GM19455 (cell line): Measurements from ENCODE around the gene NRG2.

Experiments
- ATAC-seq: cut with Tn5 transposase; IDR thresholded peaks from one replicate; pipeline ENCODE4 v1.9.1; 2021; ENCODE audit not compliant: unreplicated experiment

Gene NRG2

GRCh38 chr5:139951983-139952382, 91.1 kb downstream of the NRG2 start:
- ATAC-seq = no peak

GRCh38 chr5:139951296-139951924, 91.7 kb downstream of the NRG2 start:
- no peak for ATAC-seq

DNA sequence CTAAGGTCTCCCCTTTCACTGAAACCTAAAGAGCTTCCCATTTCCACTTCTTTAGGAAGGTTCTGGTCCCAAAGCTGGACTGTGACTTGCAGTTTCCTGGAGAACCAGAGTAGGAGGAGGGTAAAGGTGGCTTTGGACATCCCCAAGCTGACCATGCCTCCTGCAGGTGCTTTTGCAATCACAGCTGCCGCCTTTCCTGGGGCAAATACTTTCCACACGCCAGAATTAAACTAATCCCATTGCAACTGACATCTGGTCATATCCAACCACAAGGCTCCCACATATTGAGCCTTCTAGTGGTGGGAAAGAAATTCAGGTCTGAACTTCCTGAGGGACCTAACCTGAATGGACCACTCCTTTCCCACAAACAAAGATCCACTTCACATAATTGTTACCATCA, 92.7 kb downstream of the NRG2 start:
- no peak for ATAC-seq

DNA sequence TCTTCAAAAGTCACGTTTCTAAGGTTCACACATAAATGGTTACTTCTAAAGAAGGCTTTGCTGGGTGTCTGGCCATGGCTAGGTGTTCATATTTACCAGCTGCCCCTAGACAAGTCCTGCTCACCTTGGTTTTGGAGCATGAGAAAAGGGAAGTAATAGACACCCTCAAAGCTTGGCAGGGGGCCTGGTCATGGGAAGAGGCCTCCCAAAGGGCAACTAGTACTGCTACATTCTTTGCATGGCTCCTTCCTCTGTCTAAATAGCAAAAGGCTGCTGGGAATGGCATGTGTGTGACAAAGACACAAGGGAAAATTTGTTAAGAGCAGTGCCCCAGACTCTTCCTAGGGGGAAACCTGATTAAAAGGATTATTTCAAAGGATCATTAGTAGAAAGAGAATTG, 93.4 kb downstream of the NRG2 start:
- ATAC-seq = no peak

- no peak for ATAC-seq
Observed at GRCh38 chr5:139947727-139948126, 95.4 kb downstream of the NRG2 start.

- ATAC-seq = no peak
Observed at GRCh38 chr5:139946440-139946839, 96.7 kb downstream of the NRG2 start.

DNA sequence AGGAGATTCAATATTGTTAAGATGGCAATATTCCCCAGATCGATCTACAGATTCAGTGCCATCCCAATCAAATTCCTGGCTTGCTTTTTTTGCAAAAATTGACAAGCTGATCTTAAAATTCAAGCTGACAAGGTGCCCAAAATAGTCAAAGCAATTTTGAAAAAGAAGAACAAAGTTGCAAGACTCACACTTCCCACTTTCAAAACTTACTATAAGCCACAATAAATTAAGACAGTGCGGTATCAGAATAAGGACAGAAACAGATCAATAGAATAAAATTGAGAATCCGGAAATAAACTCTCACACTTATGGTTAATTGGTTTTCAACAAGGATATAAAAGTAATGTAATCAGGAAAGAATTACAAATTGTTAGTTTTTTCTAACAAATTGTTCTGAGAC, 97.1 kb downstream of the NRG2 start:
- no peak for ATAC-seq

DNA sequence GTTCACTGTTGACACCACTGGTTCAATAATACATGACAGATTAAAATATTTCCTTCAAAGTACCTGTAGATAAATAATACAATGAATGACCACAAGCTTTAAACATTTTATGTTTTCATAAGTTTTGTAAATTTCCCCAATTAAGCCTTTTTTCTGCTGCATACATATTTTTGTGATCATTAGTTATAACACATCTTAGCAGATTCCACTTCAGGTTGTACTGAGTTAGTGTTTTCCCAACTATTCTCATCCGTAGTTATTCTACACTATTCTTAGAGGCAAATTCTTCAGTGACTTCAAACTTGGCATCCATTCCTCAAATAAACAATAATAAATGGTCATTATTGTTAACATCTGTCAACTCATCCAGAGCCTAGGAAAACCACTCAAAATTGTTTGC, 100.9 kb downstream of the NRG2 start:
- ATAC-seq = no peak

DNA sequence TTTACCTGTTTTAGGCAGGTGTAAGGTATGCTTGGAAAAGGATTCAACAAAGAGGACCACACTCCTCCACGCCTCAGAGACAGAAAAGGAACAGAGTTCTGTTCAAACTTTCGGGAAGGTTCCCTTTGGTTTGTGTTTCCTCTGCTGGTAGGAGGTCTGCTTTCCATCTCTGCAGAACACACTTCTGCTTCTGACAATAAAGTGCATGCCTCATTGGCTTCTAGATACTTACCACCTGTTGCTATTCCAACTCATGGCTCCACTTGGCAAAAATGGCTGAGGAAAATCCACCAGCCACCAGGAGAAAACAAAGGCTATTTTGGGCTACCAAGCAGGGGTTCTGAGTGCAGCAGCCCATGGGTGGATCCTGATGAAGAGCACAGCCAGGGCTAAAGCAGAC, 112.7 kb downstream of the NRG2 start:
- ATAC-seq = no peak

DNA sequence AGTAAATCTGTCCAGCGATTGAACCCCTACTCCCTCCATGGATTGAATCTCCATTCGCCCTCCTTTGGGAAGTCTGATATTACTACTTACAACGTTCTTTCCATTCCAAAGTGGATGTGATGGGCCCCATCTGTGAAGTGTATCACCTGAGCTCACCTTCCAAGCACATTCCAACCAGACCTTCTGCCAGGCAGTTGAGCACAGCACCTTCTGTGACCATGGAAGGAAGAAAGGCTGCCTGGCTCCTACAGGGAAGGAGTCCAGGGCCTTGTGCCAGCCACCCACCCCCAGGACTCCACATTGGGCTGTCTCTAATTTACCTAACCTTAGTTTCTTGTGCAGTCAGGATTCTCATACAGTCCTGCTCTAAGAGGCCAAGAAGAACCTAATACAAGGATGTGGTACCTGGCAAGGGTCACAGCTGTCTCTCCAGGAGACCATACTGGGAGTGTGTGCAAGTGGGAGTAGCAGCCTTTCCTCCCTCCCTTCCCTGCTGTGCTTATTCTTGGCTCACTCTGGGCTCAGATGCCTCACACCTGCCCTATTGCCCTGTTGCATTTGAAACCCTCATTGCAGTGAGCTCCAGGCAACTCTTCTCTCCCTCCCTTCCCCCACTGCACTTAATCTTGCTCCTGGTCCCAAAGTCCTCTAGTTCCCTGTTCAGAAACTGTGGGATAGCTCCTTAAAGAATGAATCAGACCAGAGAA, 116.1 kb downstream of the NRG2 start:
- ATAC-seq = no peak

DNA sequence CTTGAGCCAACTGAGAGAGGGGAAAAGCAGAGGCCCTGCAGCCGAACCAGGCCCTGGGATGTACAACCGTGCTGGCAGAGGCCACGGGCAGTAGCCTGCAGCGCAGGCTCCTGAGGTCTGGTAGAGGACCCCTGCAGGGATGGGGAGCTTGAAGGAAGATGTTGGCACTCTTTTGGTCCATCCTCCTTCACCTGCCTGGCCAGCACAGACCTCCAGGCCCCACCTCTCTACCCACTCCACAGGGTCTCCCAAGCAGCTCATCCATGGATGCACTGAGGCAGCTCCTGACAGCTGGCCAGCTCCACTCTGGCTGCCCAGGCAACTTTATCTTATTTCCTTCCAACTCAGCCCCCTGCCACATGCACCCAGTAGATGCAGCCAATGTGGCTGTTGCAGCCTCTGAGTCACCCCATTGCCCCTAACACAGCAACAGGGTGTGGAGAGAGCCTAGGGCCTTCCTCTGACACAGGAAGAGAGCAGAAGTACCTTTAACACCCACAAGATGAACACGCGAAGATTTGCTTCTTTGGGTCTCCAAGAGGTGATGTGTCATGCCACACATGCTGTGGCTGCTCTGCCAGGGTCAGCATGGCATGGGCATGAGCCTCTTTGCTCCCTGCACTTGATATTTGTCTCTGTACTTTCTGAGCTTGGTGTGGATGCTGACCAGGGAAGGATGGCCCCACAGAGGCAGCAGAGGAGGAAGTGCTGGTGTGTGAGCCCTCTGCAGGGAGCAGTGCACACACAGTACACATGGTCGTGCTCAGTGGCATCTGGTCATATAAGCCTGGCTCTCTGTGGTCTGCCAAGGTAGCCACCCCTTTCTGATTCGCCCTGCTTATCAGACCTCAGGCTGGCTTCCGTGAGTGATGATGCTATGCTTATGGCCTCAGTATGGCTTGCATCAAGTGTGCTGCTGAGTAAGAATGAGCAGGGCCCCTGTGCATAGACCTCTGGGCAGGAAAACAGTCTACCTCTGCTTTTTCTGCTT, 117.2 kb downstream of the NRG2 start:
- ATAC-seq = no peak

DNA sequence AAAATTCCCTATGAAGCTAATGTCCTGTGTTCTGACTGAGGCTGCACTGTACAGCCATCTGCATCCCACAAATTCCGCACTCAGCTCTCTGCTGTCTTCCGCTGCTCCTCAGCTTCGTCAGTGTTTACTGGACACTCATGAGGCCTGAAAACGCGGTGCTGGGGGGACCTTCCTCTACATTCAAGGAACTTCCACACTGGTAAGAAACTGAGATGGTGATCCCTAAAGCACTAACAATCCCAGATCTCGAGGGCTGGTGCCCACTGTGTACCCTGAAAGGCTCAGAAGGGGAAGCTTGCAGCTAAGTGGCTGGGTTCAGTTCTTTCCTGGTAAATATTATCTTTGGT, 117.9 kb downstream of the NRG2 start:
- ATAC-seq = no peak

- ATAC-seq = no peak
Observed at GRCh38 chr5:139924294-139925215, 118.5 kb downstream of the NRG2 start.

DNA sequence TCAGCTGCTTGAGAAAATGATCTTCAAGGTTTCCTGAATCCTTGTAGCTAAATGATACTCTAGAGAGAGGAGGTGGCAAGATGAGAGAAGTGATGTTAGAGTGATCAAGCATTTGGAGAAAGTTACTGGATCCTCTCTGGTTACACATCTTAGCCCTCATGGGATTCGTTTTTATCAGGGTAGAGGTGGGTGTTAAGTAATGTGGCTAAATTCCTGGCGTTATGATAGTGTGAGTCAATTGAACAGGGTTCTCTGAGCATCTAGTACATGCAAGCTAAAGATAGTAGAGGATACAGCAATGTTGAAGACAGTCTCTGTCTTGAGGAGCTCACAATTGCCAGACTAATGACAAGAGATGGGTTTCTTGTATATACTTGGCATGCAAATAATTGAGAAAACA, 123.8 kb downstream of the NRG2 start:
- ATAC-seq = no peak

DNA sequence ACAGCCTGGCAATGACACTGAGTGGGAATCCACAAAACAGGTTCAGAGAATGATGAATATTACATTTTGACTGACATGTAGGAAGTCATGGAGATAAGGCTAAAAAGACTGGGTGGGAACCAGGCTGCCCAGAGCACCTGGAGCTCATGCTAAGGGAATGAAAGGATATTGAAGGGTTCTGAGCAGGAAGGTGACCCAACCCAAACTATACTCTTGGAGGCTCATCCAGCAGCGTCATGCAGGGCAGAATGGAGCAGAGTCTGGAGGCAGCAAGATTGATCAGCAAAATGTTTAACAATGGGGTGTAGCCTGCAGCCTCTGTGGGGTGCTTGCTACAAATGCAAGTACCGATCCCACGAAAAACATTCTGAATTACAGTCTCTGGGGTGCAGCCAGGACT, 127.3 kb downstream of the NRG2 start:
- ATAC-seq = no peak

- no peak for ATAC-seq
Observed at GRCh38 chr5:139915266-139915665, 127.8 kb downstream of the NRG2 start.

DNA sequence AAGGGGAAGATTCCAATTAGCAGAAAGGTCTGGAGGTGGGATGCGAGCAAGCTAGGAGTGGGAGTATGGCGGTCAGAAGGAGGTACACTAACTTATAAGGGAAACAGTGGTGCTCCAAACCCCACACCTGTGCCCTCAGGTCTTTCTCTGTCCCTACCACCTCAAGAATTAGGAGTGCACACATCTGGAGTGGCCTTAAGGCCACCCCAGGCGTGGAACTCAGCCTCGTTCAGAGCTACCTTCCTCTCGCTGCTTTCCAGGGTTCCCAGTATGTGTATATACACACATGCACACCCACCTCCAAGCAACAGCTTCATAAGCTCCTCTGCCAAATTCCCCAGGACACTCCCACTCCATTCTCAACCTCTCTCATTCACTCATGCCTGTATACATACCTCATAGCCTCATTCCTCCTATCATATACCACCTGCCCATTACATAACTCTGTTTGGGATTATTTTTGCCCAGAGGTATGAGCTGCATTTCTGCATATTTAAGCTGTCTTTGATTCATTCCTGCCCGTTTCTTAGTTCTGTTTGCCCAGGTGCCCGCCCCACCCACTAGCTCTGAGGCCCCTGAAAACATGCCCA, 128.8 kb downstream of the NRG2 start:
- no peak for ATAC-seq

DNA sequence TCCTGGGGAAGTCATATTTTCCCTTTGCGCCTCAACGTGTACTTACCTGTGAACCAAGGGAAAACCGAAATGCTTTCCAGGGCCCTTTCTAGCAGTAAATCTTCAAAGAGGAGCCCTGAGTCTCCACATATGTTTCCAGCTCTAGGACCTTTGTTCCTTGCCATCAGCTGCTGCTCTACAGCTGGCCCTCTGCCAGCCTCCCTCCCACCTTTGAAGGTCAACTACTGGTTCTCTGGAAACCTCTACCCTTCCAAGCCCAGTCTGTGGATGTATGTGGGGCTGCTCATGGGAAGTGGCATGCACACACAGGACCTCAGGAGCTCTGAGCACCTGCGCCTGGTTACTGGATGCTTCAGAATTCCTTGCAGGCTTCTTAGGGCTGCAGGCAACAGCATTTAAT, 130.3 kb downstream of the NRG2 start:
- no peak for ATAC-seq

DNA sequence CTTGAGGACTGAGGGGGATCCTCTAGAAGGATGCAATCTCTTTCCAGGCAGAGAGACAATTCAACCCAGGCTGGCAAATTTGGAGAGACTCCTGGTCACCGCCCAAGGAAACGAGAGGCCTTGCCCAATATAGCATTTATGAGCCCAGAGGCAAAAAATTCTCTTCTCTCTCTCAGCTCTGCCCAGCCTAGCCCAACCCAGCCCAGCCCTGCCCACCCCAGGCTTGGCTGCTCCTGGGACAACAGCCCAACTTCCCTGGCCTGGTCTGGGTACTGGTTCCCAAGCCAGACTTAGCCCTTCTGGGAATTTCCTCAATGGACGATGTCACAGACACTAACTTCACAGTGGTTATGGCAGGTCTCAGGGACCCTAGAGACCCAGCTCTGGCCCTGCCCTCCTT, 130.9 kb downstream of the NRG2 start:
- no peak for ATAC-seq

GRCh38 chr5:139911425-139912120, 131.5 kb downstream of the NRG2 start:
- ATAC-seq = no peak
